OCI-LY3 (cell line): ENCODE data around the gene OPN3.

ENCODE experiments used
- H2AFZ ChIP-seq: fragments of 200-600, 300-600 bp; shearing (Covaris generic); 2 replicates; pipeline ENCODE4 v1.6.0; 2014; ENCODE audit warnings: antibody characterized with exemption, low read depth, low read length
- H3K27ac ChIP-seq: fragments of 200-600, 300-600 bp; sonication (generic); 2 replicates; pipeline ENCODE4 v1.5.1; 2014; ENCODE audit warnings: mild to moderate bottlenecking, low read length, moderate library complexity, mixed read lengths
- H3K27me3 ChIP-seq: fragments of 200-600, 300-600 bp; sonication (generic); 2 replicates; pipeline ENCODE4 v1.6.1; 2014; ENCODE audit warnings: low read depth, low read length, mixed read lengths
- H3K36me3 ChIP-seq: fragments of 200-600, 300-600 bp; sonication (generic); replicated peaks from 2 replicates; pipeline ENCODE3; 2014; ENCODE audit warnings: low read depth, low read length, mixed read lengths
- H3K4me1 ChIP-seq: fragments of 300-600, 200-600 bp; sonication (generic); 2 replicates; pipeline ENCODE4 v1.6.1; 2014; ENCODE audit warnings: low read length, mixed read lengths
- H3K4me2 ChIP-seq: fragments of 200-600, 300-600 bp; sonication (generic); 2 replicates; pipeline ENCODE4 v1.6.1; 2014; ENCODE audit warnings: low read length, mixed read lengths
- H3K4me3 ChIP-seq: fragments of 300-600, 200-600 bp; sonication (generic); 2 replicates; pipeline ENCODE4 v1.5.1; 2014; ENCODE audit warnings: antibody characterized with exemption, mild to moderate bottlenecking, low read length, moderate library complexity
- H3K79me2 ChIP-seq: fragments of 300-600, 200-600 bp; shearing (Covaris generic); 2 replicates; pipeline ENCODE4 v1.6.1; 2014; ENCODE audit warnings: mild to moderate bottlenecking, low read length, mixed read lengths
- H3K9ac ChIP-seq: fragments of 300-600, 200-600 bp; shearing (Covaris generic); 2 replicates; pipeline ENCODE4 v1.6.0; 2014; ENCODE audit warnings: mild to moderate bottlenecking, low read length, moderate library complexity
- H3K9me3 ChIP-seq: fragments of 200-600, 300-600 bp; shearing (Covaris generic); 2 replicates; pipeline ENCODE4 v1.6.1; 2014; ENCODE audit warnings: low read length, mixed read lengths; ENCODE audit not compliant: insufficient read depth
- H4K20me1 ChIP-seq: fragments of 200-600, 300-600 bp; sonication (generic); 2 replicates; pipeline ENCODE4 v1.6.1; 2016; ENCODE audit warnings: low read length, mixed read lengths; ENCODE audit not compliant: insufficient read depth
- CTCF ChIP-seq: fragments of 200-600, 300-600 bp; sonication (generic); IDR thresholded peaks from 2 replicates; pipeline ENCODE4 v1.5.1; 2014; ENCODE audit warnings: antibody characterized with exemption, low read length, low read depth
- EZH2phosphoT487 ChIP-seq: fragments of 200-600 bp; shearing (Covaris generic); IDR thresholded peaks from 2 replicates; pipeline ENCODE4 v1.6.1; 2018; ENCODE audit warnings: antibody characterized with exemption, mixed run types, low read depth

OPN3 gene

GRCh38 chr1:241641773-241642592 lies 1.8 kb upstream of the OPN3 start:
- Histone ChIP-seq H3K79me2 (peaks cover 28% of the 10 kb centered on the region), H3K4me3 (no peak overlapping the region), H3K9me3 (no peaks in the 10 kb centered on the region), H3K4me2 (no peak overlapping the region), H3K36me3 (peaks cover 13% of the 10 kb centered on the region), H3K4me1 (peaks cover 22% of the 10 kb centered on the region), H2AFZ (no peak overlapping the region), H4K20me1 (no peaks in the 10 kb centered on the region), H3K27ac (no peak overlapping the region), H3K9ac (no peak overlapping the region), H3K27me3 (no peaks in the 10 kb centered on the region)
- no peak for TF ChIP-seq EZH2phosphoT487
- TF ChIP-seq CTCF = no peak

GRCh38 chr1:241640867-241641622 lies 876 bp upstream of the OPN3 start:
- Histone ChIP-seq H3K9me3 (no peaks in the 10 kb centered on the region), H2AFZ (peak overlapping the region; percentile 82), H3K4me3 (peak overlapping the region; percentile 96), H3K27ac (peak overlapping the region; percentile 1; the same call in 1 of the 2 replicates), H3K36me3 (peaks cover 16% of the 10 kb centered on the region), H3K27me3 (no peaks in the 10 kb centered on the region), H3K4me1 (peaks cover 31% of the 10 kb centered on the region), H3K4me2 (peak overlapping the region; percentile 77), H4K20me1 (no peaks in the 10 kb centered on the region), H3K9ac (peak overlapping the region; percentile 67), H3K79me2 (peaks cover 36% of the 10 kb centered on the region)
- TF ChIP-seq EZH2phosphoT487 (no peak), CTCF (no peak)

GRCh38 chr1:241639623-241640148 lies 483 bp downstream of the OPN3 start:
- Histone ChIP-seq H3K27me3 (no peaks in the 10 kb centered on the region), H3K27ac (peak overlapping the region; percentile 54), H3K4me1 (peaks cover 41% of the 10 kb centered on the region), H2AFZ (peak overlapping the region; percentile 78), H3K36me3 (peaks cover 25% of the 10 kb centered on the region), H3K9me3 (no peaks in the 10 kb centered on the region), H3K4me2 (peak overlapping the region; percentile 88), H4K20me1 (no peaks in the 10 kb centered on the region), H3K9ac (peak overlapping the region; percentile 96), H3K79me2 (peaks cover 46% of the 10 kb centered on the region), H3K4me3 (peak overlapping the region; percentile 96)
- no peak for TF ChIP-seq CTCF
- no peak for TF ChIP-seq EZH2phosphoT487
